Mesenchymal stem cell (in vitro differentiated cells and primary cell): Measurements from ENCODE around the gene NDUFA13.

Experiments used
- DNase-seq: peaks from one replicate; pipeline ENCODE4 v3.0.0-alpha.2; 2013
- H2AFZ ChIP-seq: one replicate; pipeline ENCODE4 v1.6.1; 2013; ENCODE audit warnings: low read depth, mild to moderate bottlenecking, control low read depth, inconsistent platforms, low read length, moderate library complexity
- H2AK5ac ChIP-seq: 2 replicates; pipeline ENCODE4 v1.6.1; 2013; ENCODE audit warnings: low read length, moderate library complexity, mild to moderate bottlenecking, inconsistent platforms; ENCODE audit not compliant: severe bottlenecking
- H2BK120ac ChIP-seq: one replicate; pipeline ENCODE4 v1.6.1; 2013; ENCODE audit warnings: low read depth, mild to moderate bottlenecking, inconsistent platforms, low read length, moderate library complexity
- H2BK12ac ChIP-seq, 2 experiments: one replicate each; pipeline ENCODE4 v1.6.1; 2013; ENCODE audit warnings: inconsistent platforms in 2 of 2, low read length in 2 of 2, mild to moderate bottlenecking in 2 of 2, moderate library complexity in 2 of 2, control low read depth in 1 of 2
- H2BK15ac ChIP-seq: one replicate; pipeline ENCODE4 v1.6.1; 2013; ENCODE audit warnings: mild to moderate bottlenecking, low read depth, inconsistent platforms; ENCODE audit not compliant: poor library complexity, severe bottlenecking
- H2BK5ac ChIP-seq: 2 replicates; pipeline ENCODE4 v1.6.1; 2013; ENCODE audit warnings: low read depth, mild to moderate bottlenecking, low read length, control low read depth, inconsistent platforms; ENCODE audit not compliant: poor library complexity, severe bottlenecking
- H3K14ac ChIP-seq, 2 experiments: one replicate each; pipeline ENCODE4 v1.6.1; 2013; ENCODE audit warnings: inconsistent platforms in 2 of 2, low read length in 2 of 2, control low read depth in 1 of 2, mild to moderate bottlenecking in 1 of 2, moderate library complexity in 1 of 2
- H3K18ac ChIP-seq, 2 experiments: one replicate each; pipeline ENCODE4 v1.6.1; 2013; ENCODE audit warnings: inconsistent platforms in 2 of 2, low read length in 2 of 2, control low read depth in 1 of 2, low read depth in 1 of 2, mild to moderate bottlenecking in 1 of 2
- H3K23ac ChIP-seq, 2 experiments: one replicate each; pipeline ENCODE4 v1.6.1; 2013; ENCODE audit warnings: inconsistent platforms in 2 of 2, low read length in 2 of 2, mild to moderate bottlenecking in 2 of 2, moderate library complexity in 2 of 2, control low read depth in 1 of 2
- H3K27ac ChIP-seq: 2 replicates; pipeline ENCODE4 v1.5.1; 2013; ENCODE audit warnings: mild to moderate bottlenecking, moderate library complexity, low read length, control low read depth, inconsistent platforms; ENCODE audit not compliant: poor library complexity, severe bottlenecking
- H3K27me3 ChIP-seq, 2 experiments: 2 replicates each; pipeline versions ENCODE4 v1.6.1 to v1.7.0; 2013; ENCODE audit warnings: low read length in 2 of 2, mild to moderate bottlenecking in 2 of 2, moderate library complexity in 2 of 2, control low read depth in 1 of 2, inconsistent platforms in 1 of 2; ENCODE audit not compliant: control insufficient read depth in 1 of 2, insufficient read depth in 1 of 2
- H3K36me3 ChIP-seq, 2 experiments: 2 replicates each; pipeline versions ENCODE4 v1.6.1 to v1.7.0; 2013; ENCODE audit warnings: low read length in 2 of 2, control low read depth in 1 of 2, inconsistent platforms in 1 of 2, low read depth in 1 of 2, mild to moderate bottlenecking in 1 of 2; ENCODE audit not compliant: insufficient read depth in 2 of 2, control insufficient read depth in 1 of 2
- H3K4ac ChIP-seq, 2 experiments: one replicate each; pipeline ENCODE4 v1.6.1; 2013; ENCODE audit warnings: inconsistent platforms in 2 of 2, low read length in 2 of 2, mild to moderate bottlenecking in 2 of 2, moderate library complexity in 2 of 2, control low read depth in 1 of 2, low read depth in 1 of 2
- H3K4me1 ChIP-seq: 2 replicates; pipeline ENCODE4 v1.6.1; 2013; ENCODE audit warnings: low read depth, low read length, control low read depth; ENCODE audit not compliant: control insufficient read depth, insufficient read depth
- H3K4me2 ChIP-seq: 2 replicates; pipeline ENCODE4 v1.6.1; 2013; ENCODE audit warnings: low read length, mild to moderate bottlenecking, inconsistent platforms; ENCODE audit not compliant: poor library complexity, severe bottlenecking
- H3K4me3 ChIP-seq, 2 experiments: 2 replicates each; pipeline versions ENCODE4 v1.5.1 to v1.7.0; 2013; ENCODE audit warnings: low read length in 2 of 2, mild to moderate bottlenecking in 2 of 2, control low read depth in 1 of 2, low read depth in 1 of 2; ENCODE audit not compliant: insufficient read depth in 1 of 2
- H3K79me1 ChIP-seq: replicated peaks from 2 replicates; pipeline ENCODE4 v1.6.1; 2013; ENCODE audit warnings: mild to moderate bottlenecking, control low read depth, low read length, inconsistent platforms; ENCODE audit not compliant: poor library complexity, severe bottlenecking
- H3K9ac ChIP-seq: 2 replicates; pipeline ENCODE4 v1.7.0; 2013; ENCODE audit warnings: mild to moderate bottlenecking, low read length, moderate library complexity
- H3K9me3 ChIP-seq: 2 replicates; pipeline ENCODE4 v1.7.0; 2013; ENCODE audit warnings: mild to moderate bottlenecking, low read length; ENCODE audit not compliant: control insufficient read depth
- H4K8ac ChIP-seq: one replicate; pipeline ENCODE4 v1.6.1; 2013; ENCODE audit warnings: inconsistent platforms, mild to moderate bottlenecking, low read length, moderate library complexity
- H4K91ac ChIP-seq: one replicate; pipeline ENCODE4 v1.6.1; 2013; ENCODE audit warnings: mild to moderate bottlenecking, low read length, inconsistent platforms
- WGBS: methylation state at CpG from one replicate; pipeline ENCODE4 v1.1.7; 2013; ENCODE audit warnings: mixed read lengths; 5-methylcytosine and 5-hydroxymethylcytosine counted together

NDUFA13 gene

GRCh38 chr19:19533841-19534240 lies 17.8 kb downstream of the NDUFA13 start:
- 94% methylated on average over 6 of the region's 6 CpGs for WGBS
- Histone ChIP-seq H3K27ac (no peak overlapping the region), H3K4me1 (peaks cover 16% of the 10 kb centered on the region), H2BK120ac (no peak overlapping the region), H2AFZ (no peak overlapping the region), H2BK5ac (no peak overlapping the region), H3K9me3 (no peaks in the 10 kb centered on the region), H3K27me3 (peaks cover 4 to 12% of the 10 kb centered on the region in 2 experiments), H3K4me3 (no peak overlapping the region), H3K14ac (no peak overlapping the region), H3K18ac (no peak overlapping the region), H4K91ac (no peak overlapping the region), H2BK15ac (no peak overlapping the region), H3K4ac (no peak overlapping the region), H3K4me2 (no peak overlapping the region), H2BK12ac (no peak overlapping the region), H2AK5ac (no peak overlapping the region), H3K36me3 (peaks cover 0 to 32% of the 10 kb centered on the region in 2 experiments), H3K79me1 (no peaks in the 10 kb centered on the region), H3K23ac (no peak overlapping the region), H4K8ac (no peak overlapping the region), H3K9ac (no peak overlapping the region)
- DNase-seq = no peak

DNA sequence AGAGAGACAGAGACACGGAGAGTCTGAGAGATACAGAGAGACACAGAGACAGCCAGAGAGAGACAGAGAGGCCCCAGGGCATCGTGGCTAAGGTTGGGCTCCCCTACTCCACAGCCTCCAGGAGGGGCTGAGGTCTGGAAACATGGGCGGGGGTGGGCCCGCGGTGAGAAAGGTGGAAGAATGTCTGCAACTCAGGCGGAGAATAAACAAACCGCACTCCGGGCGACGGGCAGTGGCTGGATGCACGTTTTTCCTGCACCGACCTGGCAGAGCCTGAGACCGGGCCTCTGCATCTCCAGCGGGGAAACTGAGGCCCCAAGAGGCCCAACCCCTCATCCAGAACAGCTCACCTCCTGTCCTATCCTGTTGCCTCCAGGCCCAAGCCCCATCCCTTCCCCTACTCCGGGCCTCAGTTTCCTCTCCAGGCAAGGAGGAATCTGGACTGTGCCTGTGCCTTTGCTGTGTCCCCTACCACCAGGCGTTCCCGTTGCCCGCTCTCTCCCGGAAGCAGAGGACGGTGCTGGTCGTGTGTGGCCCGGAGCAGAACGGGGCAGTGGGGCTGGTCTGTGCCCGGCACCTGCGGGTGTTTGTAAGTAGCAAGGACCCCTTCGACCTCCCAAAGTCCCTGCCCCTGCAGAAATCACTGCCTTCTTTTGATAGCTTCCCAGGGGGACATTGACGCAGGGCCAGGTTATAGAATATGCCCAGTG lies 18.7 kb downstream of the NDUFA13 start:
- DNase-seq = no peak
- H3K14ac ChIP-seq = no peak overlapping the region
- H2AK5ac ChIP-seq = no peak overlapping the region
- no peak overlapping the region for H4K91ac ChIP-seq
- no peaks in the 10 kb centered on the region for H3K9me3 ChIP-seq
- no peak overlapping the region for H2BK5ac ChIP-seq
- 77% methylated on average over 27 of the region's 27 CpGs for WGBS
- H3K4ac ChIP-seq = no peak overlapping the region
- no peak overlapping the region for H3K4me2 ChIP-seq
- H3K79me1 ChIP-seq = no peaks in the 10 kb centered on the region
- no peak overlapping the region for H3K4me3 ChIP-seq
- H2BK15ac ChIP-seq = no peak overlapping the region
- no peak overlapping the region for H3K23ac ChIP-seq
- no peak overlapping the region for H3K27ac ChIP-seq
- H2AFZ ChIP-seq = no peak overlapping the region
- peaks cover 0 to 23% of the 10 kb centered on the region in 2 experiments for H3K36me3 ChIP-seq
- no peak overlapping the region for H2BK120ac ChIP-seq
- H3K9ac ChIP-seq = no peak overlapping the region
- H3K18ac ChIP-seq = no peak overlapping the region
- H3K4me1 ChIP-seq = peaks cover 16% of the 10 kb centered on the region
- peaks cover 7 to 21% of the 10 kb centered on the region in 2 experiments for H3K27me3 ChIP-seq
- no peak overlapping the region for H2BK12ac ChIP-seq
- no peak overlapping the region for H4K8ac ChIP-seq

GRCh38 chr19:19535311-19536191 lies 19.5 kb downstream of the NDUFA13 start:
- WGBS = 96% methylated on average over 34 of the region's 34 CpGs
- no peak overlapping the region for H3K18ac ChIP-seq
- peaks cover 0 to 17% of the 10 kb centered on the region in 2 experiments for H3K36me3 ChIP-seq
- H3K4me1 ChIP-seq = peaks cover 12% of the 10 kb centered on the region
- H3K9me3 ChIP-seq = no peaks in the 10 kb centered on the region
- H3K4ac ChIP-seq = no peak overlapping the region
- no peak overlapping the region for H2BK120ac ChIP-seq
- no peak overlapping the region for H3K14ac ChIP-seq
- no peak overlapping the region for H3K4me3 ChIP-seq
- H2AFZ ChIP-seq = no peak overlapping the region
- H3K79me1 ChIP-seq = no peaks in the 10 kb centered on the region
- no peak overlapping the region for H3K27ac ChIP-seq
- no peak overlapping the region for H2AK5ac ChIP-seq
- no peak for DNase-seq
- no peak overlapping the region for H3K4me2 ChIP-seq
- no peak overlapping the region for H4K8ac ChIP-seq
- no peak overlapping the region for H2BK5ac ChIP-seq
- H3K27me3 ChIP-seq = peaks cover 7 to 28% of the 10 kb centered on the region in 2 experiments
- H3K23ac ChIP-seq = no peak overlapping the region
- no peak overlapping the region for H2BK12ac ChIP-seq
- no peak overlapping the region for H4K91ac ChIP-seq
- H3K9ac ChIP-seq = no peak overlapping the region
- H2BK15ac ChIP-seq = no peak overlapping the region
